ENCODE results near the gene TMOD1.
"Not testable (repeated sequence)": the region's sequence is repeated elsewhere in the genome, so short reads cannot be mapped to it uniquely, and the experiment has no call there.

Gene TMOD1

DNA sequence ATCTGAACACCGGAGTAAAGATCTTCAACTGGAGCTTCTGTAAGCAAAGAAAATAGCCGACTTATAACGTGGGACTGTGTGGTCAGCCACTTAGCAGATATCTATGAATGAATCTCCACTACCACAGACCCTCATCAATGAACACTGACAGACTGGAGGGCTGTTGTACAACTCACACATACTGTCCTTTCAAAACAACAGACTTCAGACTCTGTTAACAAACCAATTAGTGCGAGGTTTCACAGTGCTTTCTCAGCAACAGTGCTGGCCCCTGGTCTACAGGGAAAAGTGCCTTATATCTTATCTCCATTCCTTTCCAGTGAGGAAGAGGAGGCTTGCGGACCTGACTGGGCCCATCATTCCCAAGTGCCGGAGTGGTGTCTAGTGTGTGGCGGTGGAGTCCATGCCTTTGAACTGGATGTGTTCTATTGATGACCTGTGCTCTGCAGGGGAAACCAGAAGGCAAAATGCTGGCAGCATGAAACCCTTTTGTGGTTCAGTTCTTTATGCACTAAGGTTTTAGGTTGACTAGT is 97.9 kb downstream of the TMOD1 start:
- FAIRE-seq: no peak

DNA sequence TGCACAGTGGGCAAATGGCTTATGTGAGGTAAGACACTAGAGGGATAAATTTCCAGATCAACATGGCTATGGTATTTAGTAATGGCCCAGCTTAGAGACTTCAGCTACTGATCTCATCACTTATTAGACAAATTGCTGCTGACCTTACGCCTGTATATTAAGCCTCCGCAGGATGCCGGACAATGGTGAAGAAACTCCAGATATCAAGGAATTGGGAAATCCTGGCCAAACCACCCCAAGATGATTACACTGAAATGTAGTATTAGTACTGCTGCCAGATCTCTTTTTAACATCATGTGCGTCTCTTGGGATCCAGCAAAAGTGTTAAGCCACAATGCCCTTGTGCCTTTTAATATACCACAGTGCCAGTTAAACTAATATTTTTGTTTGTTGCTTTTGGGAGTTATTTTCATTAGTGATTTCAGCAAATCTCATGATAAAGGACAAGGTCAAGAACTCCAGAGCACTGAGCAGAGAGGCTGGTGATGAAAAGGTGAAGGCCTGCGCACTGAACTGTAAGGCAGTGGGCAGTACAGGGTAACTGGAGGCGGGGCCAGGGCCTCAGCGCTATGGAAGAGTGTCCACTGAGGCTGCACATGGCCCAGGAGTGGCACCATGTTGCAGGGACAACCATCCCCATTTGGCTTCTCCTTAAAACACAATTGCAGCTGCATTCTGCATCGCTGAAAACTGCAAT is 99.2 kb downstream of the TMOD1 start:
- no peak for FAIRE-seq

DNA sequence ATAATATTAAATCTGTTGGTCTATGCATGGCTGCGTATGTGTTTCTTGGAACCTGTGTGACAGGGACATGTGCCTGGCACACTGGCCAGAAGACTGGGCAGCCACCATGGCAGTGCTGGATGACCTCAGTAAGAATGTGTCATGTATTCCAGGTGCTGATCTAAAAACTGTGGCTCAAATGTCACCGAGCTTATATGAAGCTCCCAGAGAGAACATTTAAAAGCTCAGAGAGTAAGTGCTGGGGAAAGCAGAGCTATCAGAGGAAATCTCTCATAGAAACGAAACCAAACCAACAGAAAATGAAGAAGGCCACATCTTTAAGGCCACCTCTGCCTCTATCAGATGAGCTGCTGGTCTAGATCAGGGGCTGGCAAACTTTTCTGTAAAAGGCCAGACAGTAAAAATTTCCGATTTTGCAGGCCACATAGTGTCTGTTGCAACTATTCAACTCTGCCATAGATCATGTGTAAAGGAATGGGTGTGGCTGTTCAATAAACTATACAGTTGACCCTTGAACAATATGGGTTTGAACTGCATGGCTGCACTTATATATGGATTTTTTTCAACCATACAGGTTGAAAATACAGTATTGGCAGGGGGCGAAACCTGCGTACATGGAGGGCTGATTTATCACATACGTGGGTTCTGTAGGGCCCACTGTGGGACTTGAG is 99.9 kb downstream of the TMOD1 start:
- FAIRE-seq: no peak

DNA sequence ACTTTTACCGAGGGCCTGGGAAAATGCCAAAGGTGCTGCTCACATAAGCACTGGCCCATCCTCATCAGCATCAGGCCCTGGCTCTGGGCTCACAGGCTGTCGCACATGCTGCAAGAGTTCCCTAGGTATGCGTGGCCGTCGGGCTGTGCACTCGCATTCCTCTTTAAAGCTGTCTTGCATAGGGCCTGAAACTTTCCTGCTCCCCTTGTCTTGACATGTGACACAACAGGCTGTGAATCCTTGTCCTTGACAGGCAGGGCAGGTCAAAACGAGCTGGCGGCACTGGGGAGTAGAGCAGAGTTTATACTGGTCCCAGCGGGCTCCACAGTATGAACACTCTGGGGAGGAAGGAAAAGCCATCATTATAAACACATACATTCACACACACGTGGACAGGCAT is 101.0 kb downstream of the TMOD1 start:
- no peak for FAIRE-seq

DNA sequence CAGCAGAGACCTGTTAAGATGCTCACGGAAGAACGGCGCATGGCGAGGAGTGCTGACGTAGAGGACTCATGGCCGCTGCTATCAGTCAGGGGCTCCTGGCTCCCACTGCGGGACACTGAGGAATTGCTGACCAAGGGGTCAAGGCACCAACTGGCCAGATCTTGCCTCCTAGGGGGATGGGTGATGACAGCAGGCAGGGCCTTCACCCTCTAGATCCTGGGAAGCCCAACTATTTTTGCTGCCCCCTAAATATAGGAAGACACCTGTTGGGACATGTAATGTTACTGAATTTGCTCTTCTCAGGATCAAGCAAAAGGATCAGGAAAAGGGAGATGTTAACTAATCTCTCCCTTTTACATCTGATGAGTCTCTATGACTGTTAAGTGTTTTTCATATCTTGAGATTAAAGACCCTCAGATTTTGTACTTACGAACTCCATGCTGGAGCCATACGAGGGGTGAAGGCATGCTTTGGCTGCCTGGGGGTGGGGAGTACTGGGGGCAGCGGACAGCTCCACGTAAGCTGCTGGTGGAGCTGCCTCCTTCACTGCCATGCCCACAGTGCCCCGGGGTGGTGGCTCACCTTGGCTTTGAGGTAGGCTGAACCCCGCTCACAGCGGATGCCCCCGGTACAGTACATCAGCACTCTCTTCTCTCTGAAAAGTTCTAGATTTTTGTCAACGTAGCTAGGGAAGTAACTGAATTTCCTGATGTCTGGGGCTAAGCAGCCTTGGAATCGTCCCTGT is 103.6 kb downstream of the TMOD1 start:
- FAIRE-seq: no peak

DNA sequence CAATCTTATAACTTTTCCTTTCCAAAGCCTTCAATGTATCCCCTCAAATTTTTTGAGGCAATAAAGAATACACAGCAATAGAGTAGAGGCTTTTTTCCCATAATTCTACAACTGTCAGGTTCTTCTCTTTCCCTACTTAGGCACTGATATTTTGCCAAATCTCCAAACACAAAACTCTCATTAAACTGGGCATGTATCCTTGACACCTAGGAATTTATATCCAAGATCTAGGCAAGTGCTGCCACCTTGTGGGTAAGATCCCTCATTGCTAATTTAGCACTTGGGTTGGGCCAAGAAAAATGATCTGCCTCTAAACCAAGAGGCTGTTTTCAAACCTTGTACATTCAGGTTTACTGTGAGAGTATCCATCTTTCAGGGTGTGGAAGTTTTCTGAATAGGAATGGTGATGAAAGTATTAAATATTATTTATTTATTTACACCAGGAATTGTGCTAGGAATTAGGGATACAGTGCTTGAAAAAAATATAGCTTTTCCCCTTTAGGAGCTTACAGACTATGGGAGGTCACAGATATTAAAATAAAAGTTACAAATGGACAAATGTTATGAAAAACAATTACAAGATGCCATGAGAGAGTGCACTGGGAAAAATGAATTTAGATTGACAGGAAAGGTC is 114.1 kb downstream of the TMOD1 start:
- peak; percentile 87 for FAIRE-seq

DNA sequence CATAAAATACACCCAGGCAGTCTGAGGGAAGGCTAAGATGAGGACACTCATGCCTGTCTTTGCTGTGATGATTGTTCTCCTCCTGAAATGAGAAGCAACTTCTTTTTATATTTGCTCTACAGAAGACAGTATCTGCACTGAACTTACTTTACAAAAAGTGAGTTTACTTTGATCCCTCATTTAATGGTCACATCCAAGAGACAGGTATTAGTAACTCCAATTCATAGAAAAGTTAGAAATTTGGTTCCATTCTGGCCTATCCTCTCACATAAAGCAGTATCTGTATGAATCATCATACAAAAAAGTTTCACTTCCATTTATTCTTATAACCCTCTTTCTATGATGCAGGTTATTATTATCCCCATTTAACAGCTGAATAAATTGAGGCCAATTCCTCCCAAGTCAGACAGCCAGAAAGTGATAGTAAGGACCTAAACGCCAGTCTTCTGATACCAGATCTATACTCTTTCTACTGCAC is 116.5 kb downstream of the TMOD1 start:
- FAIRE-seq: no peak

DNA sequence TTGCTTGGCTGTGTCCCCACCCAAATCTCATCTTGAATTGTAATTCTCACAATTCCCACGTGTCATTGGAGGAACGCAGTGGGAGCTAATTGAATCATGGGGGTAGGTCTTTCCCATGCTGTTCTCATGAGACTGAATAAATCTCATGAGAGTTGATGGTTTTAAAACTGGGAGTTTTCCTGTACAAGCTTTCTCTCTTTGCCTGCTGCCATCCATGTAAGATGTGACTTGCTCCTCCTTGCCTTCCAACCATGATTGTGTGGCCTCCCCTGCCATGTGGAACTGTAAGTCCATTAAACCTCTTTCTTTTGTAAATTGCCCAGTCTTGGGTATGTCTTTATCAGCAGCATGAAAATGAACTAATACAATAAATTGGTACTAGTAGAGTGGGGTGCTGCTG is 118.6 kb downstream of the TMOD1 start:
- FAIRE-seq: not testable (repeated sequence)

DNA sequence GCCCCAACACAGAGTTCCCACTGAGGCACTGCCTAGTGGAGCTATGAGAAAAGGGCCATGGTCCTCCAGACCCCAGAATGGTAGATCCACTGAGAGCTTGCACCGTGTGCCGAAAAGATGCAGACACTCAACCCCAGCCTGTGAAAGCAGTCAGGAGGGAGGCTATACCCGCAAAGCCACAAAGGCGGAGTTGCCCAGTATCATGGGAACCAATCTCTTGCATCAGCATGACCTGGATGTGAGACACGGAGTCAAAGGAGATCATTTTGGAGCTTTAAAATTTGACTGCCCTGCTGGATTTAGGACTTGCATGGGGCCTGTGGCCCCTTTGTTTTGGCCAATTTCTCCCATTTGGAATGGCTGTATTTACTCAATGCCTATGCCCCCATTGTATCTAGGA is 121.0 kb downstream of the TMOD1 start:
- not testable (repeated sequence) for FAIRE-seq

DNA sequence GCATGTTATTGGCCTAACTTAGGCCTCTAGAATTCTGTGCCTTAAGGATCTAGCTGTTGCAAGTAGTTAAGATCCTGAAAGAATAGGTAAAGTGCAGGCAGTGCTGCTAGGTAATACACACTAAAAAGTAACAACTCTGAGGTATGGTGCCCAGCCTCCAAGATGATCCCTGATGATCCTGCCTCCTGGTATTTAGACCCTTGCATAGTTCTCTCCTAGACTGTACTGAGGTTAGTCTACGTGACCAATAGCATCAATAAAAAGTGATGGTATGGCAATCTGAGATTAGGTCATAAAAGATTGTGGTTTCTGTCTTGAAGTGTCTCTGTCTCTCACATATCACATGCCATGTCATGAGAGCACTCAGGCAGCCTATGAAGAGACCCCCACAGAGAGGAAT is 122.5 kb downstream of the TMOD1 start:
- no peak for FAIRE-seq

DNA sequence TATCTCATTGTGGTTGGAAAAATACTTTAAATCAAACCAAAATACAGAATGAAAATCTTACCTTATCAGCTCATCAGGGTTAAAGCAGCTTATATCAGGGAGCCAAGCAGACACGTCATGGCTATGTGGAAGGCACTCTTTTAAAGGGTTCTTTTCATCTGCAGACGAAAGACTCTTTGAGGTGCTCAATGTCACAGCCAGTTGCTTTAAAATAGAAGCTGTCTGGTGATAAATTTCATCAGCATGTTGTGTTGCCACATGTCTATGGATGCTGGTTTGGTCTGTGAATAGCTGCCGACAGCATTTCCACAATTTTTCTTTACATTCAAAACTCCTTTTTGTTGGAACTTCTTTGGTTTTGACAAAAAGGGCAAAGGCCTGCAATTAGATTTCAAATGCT is 124.2 kb downstream of the TMOD1 start:
- no peak for FAIRE-seq

DNA sequence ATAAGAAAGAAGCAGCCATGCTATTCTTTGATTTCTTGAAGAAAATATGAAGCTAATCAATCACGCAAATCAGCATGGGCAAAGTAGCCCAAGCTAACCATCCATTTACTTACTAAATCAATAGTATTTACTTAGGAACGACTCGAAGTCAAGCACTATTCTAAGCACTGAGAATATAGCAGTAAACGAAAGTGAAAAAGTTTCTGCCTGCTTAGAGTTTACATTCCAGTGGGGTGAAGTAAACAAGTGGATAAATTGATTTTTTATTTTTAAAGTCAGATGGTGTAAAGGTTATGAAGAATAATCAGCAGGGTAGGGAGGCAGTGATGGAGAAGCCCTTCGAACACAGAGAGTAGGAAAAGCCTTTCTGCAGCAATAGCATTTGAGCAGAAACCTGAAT is 126.2 kb downstream of the TMOD1 start:
- FAIRE-seq: no peak

DNA sequence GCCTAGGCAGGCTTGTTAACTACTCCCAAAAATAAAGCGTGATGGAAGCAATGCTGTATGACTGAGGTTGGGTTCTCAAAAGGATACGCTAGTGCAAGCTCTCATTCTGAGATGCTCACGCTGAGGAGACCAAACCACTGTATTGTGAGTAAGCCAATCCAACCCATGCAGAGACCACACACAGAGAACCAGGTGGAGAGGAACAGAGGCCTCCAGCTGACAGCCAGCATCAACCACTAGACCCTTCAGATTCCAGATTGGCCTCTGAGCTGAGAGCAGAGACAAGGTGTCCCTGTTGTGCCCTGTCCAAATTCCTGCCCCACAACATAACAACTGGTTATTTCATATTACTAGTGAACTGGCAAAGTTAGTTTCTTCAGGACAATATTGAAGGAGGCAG is 127.2 kb downstream of the TMOD1 start:
- no peak for FAIRE-seq

DNA sequence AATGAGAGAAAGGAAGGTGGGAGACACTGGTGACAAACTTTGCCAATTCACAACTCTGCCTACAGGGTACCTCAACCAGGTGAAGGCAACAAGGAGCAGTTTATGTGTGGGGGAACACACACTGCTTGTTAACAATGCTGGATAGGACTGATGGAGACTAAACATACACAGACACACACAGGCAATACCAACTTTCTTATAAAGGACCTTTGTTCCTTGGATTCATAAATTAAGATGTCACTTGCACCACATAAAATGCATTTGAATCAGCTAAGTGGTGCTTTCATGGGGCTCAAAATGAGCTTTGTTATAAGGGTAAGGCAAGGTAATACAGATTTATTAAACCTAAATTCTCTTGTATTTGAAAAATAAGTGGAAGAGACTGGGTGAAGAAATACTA is 127.7 kb downstream of the TMOD1 start:
- no peak for FAIRE-seq

DNA sequence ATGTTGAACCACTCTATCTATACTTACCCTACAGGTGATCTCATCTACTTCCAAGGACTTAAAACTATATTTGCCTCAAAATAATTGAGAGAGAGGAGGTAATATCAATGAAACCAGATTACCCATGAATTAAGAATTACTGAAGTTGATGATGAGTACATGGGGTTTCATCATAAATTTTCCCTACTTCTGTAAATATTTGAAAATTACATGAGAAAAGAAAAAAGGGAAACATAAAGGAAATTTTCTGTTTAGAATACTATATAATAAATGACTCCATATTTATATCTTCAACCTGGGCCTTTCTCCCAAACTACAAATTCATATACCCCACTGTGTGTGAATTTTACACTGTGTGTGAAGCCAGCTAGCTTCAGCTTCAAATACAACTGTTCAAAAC is 129.1 kb downstream of the TMOD1 start:
- FAIRE-seq: no peak

DNA sequence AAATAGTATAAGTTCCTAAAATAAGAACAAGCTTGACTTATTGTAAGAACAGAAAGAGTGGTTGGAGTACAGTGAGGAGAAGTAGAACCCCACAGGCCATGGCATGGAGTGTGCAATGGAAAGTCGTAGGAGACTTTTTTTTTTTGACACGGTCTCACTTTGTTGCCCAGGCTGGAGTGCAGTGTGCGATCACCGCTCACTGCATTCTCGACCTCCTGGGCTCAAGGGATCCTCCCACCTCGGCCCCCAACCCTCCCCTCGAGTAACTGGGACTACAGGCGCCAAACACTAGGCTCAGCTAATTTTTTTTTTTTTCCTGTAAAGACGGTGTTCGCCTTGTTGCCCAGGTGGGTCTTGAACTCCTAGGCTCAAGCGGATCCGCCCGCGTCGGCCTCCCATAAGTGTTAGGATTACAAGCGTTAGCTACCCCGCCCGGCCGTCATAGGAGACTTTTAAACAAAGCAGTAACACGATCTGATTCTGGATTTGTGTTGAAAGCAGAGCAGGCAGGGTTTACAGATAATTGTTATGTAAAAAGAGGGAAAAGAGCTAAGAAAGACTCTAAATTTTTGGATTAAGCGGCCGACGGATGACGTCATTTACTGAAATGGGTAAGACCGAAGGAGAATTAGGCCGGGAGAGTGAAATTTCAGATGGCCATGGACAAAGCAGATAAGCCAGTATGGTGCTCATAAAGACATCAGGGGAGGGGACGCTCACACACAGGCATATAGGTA is 130.9 kb downstream of the TMOD1 start:
- no peak for FAIRE-seq

DNA sequence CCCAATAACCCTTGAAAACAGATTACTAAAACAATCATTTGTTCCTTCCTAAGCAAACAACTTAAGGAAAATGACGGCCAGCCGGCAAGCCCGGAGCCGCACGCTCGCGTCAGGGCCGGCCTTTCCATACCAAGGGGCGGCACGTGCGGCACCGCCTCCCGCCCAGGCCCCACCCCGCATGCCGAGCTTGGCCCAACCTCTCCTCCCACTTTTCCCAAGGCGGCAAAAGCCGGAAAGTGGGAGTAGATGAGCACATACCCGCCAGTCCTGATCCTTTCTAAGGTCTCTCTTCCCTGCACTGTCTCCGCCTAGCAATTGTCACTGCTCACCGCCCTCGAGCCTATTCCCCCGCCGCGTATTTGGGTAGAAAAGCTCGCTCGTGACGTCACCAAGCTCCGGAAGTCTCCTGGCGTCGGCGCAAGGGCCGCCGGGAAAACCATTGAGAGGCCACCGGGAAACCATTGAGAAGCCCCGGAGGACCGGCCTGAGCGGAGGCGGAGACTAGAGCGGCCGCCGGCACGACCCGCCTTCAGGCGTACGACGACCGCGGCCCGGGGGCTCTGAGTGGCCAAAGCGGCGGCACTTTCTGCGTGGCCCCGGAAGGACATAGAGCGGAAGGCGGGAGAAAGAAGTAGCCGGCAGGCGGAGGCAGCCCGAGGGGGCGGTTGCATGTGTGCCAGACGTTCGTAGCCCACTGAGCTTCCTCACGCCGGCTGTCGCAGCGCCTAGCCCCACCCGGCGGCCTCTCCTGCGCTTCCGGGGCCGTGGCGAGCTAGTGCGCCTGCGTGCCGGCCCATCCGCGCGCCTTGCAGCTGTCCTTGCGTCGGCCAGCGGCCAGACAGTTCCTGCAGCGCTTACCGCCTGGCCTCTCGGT is 131.8 kb downstream of the TMOD1 start, which contains the start of the genes NCBP1 and TSTD2:
TSS of gene NCBP1 (plus strand) at position 837 of the 874 bp plus-strand sequence. CDS start 61 bp downstream, outside the sequence.
TSS of gene TSTD2 (minus strand) at position 384 of the 874 bp plus-strand sequence. CDS start 5,806 bp downstream, outside the sequence.
- peak; percentile 96 for FAIRE-seq

DNA sequence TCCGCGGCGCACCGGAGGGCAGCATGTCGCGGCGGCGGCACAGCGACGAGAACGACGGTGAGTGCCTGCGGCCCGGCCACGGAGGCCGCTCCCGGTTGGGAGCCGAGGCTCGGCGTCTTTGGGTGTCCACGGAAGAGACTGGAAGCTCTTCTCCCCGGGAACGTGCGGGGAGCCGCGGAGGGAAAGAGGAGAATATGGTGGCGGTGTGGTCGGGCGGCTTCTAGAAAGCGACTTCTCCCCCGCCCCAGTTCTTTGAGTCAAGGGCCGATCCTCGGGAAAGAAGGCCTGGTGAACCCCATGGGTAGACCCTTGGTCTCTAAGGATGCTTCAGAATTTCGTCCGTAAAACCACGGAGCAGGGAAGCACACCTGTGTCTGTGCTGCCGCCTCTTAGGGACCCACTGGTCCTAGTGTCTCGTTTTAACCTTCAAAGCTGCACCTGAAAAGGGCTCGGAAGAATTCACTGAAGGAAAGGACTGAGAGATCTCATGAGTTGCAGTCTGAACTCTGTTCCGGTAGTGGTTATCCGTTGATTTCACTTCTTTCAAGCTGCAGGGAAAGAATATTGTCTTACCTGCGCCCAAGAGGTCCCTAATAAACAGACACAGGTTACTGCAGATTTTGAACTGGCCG is 132.5 kb downstream of the TMOD1 start:
- FAIRE-seq: no peak

DNA sequence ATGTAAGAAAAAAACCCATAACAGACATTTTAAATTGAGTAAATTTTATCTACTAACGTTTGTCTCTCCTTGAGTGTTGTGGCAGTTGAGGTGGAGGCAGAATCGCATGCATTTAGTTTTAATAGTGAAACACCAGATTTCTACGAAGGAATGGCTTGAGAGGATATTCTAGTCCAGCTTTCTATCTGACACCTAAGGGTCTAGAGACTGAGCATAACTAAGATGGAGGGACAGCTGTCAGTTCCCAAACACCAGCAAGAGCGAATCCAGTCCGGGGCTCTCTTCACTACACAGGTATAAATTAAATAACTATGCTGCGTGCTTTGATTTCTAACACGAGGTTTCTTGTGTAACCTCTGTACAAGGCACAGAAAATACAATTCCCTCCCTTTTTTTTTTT is 133.6 kb downstream of the TMOD1 start:
- FAIRE-seq: no peak

DNA sequence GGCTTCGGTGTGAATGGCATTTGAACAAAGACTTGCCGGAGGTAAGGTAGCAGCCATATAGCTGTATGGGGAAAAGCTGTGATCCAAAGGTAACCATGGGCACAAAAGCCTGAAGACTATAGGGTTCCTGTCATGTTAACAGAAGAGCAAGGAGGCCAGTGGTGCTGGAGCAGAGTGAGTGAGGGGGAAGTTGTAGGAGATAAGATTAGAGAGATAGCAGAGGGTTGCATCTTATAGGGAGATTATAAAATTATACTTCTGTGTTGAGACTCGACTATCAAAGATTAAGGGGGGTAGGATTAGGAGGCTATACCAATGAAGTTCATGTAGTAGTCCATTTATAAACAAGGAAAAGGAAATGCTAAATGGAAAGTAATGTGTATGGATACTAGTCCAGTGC is 135.4 kb downstream of the TMOD1 start:
- no peak for FAIRE-seq

DNA sequence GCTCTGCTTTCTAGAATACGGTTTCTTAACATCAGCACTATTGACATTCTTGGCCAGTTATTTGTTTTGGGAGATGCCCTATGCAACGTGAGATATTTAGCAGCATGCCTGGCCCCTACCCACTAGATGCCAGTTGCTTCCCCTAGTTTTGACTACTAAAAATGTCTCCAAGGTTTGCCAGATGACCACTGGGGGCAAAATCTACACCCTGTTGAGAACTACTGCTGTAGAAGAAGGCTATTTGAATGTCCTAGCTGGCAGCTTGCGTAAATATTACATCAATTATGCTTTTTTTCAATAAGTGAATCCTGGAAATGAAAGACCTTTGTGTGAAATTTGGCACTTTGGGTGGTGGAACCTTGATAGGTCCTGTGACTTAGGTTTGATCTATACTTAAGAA is 137.2 kb downstream of the TMOD1 start:
- FAIRE-seq: no peak

Data from endometrium (tissue), 2 donors.